ENCODE results near the gene OR2T2.
"Not testable (repeated sequence)": the region's sequence is repeated elsewhere in the genome, so short reads cannot be mapped to it uniquely, and the experiment has no call there.

The OR2T2 gene

GRCh38 chr1:248450466-248451145, 5.2 kb downstream of the OR2T2 start:
- not testable (repeated sequence) for DNase-seq (ENCODE audit: low read depth)

GRCh38 chr1:248453619-248454018, 8.2 kb downstream of the OR2T2 start:
- not testable (repeated sequence) for DNase-seq (ENCODE audit: low read depth)

DNA sequence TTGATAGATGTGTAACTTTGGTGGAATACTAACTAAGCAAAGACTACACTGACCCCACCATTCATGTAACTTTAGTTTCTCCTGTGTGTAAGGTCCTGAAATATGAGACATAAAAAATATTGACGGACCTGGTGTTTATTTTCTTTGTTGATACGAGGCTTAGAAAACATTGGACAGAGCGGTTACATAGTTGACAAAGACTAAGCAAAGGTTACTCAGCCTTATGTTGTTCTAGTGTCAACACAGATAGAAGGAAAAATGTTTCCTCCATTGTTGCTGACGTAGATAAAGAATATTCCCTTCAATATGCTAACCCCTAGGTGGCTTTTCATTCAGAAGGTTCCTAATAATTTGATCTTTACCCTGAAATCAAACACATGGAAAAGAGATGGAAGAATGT, 9.6 kb downstream of the OR2T2 start:
- DNase-seq (ENCODE audit: low read depth): not testable (repeated sequence)

DNA sequence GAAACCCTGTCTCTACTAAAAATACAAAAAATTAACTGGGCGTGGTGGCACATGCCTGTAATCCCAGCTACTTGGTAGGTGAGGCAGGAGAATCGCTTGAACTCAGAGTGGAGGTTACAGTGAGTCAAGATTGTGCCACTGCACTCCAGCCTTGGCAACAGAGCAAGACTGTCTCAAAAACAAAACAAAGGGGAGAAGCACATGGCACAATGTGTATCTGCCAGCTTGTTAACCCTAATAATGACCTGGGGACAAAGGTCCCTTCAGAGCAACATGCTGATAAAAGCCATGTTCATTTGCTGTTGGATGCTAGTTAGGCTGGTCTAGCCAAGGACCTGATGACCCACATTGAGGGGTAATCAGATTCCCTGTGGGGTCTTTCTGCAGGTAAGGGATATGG, 11.2 kb downstream of the OR2T2 start:
- not testable (repeated sequence) for DNase-seq (ENCODE audit: low read depth)

- DNase-seq (ENCODE audit: low read depth): not testable (repeated sequence)
Observed at GRCh38 chr1:248459117-248459516, 13.7 kb downstream of the OR2T2 start.

GRCh38 chr1:248471154-248471553, 25.7 kb downstream of the OR2T2 start:
- DNase-seq (ENCODE audit: low read depth): no peak

- DNase-seq (ENCODE audit: low read depth): not testable (repeated sequence)
Observed at GRCh38 chr1:248472111-248472510, 26.7 kb downstream of the OR2T2 start.

DNA sequence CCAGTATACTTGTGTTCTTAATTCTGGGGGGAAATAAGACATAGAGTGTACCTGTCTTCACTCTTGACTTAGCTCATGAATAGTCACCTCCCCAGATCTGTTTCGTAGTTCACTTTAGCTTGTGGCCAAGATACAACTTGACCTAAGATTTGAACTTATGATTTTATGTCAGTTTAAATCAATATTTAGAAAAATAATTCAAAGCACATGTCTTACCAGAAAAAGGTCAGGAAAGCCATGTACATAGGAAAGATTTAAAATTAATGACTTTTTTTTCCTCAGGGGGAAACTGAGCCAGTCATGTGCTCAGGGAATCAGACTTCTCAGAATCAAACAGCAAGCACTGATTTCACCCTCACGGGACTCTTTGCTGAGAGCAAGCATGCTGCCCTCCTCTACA, 27.6 kb downstream of the OR2T2 start, which contains the start of gene OR2T3:
OR2T3 (plus strand) TSS at position 301 of the 400 bp plus-strand sequence; CDS start at position 301, 0 bp downstream.
- not testable (repeated sequence) for DNase-seq (ENCODE audit: low read depth)

- not testable (repeated sequence) for DNase-seq (ENCODE audit: low read depth)
Observed at GRCh38 chr1:248475660-248476059, 30.2 kb downstream of the OR2T2 start.

- DNase-seq (ENCODE audit: low read depth): not testable (repeated sequence)
Observed at GRCh38 chr1:248481686-248482579, 36.5 kb downstream of the OR2T2 start.

DNA sequence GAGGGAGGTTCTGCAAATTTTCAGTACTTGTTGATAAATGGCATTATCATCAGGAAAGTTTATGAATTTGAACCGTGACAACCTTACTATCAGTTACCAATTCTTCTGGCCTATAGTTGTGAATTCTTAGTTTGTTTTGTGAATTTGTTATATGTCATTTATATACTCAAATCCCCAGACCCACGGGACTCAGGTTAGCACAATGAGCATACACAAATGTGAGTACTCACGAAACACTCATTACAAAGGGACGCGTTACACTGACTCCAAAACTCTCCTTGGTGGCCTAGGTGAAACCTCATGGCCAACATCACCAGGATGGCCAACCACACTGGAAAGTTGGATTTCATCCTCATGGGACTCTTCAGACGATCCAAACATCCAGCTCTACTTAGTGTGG, 42.9 kb downstream of the OR2T2 start, which contains the start of gene OR2T5:
OR2T5 (plus strand) TSS at position 301 of the 400 bp plus-strand sequence; CDS start at position 301, 0 bp downstream.
- not testable (repeated sequence) for DNase-seq (ENCODE audit: low read depth)

GRCh38 chr1:248496661-248497060, 51.2 kb downstream of the OR2T2 start:
- not testable (repeated sequence) for DNase-seq (ENCODE audit: low read depth)

- DNase-seq (ENCODE audit: low read depth): not testable (repeated sequence)
Observed at GRCh38 chr1:248500305-248501035, 55.0 kb downstream of the OR2T2 start.

All from non-pigmented ciliary epithelial cell (primary cell).